Measurements from ENCODE around the gene PDZD8.
"Not testable (repeated sequence)": the region's sequence is repeated elsewhere in the genome, so short reads cannot be mapped to it uniquely, and the experiment has no call there.

Gene PDZD8

DNA sequence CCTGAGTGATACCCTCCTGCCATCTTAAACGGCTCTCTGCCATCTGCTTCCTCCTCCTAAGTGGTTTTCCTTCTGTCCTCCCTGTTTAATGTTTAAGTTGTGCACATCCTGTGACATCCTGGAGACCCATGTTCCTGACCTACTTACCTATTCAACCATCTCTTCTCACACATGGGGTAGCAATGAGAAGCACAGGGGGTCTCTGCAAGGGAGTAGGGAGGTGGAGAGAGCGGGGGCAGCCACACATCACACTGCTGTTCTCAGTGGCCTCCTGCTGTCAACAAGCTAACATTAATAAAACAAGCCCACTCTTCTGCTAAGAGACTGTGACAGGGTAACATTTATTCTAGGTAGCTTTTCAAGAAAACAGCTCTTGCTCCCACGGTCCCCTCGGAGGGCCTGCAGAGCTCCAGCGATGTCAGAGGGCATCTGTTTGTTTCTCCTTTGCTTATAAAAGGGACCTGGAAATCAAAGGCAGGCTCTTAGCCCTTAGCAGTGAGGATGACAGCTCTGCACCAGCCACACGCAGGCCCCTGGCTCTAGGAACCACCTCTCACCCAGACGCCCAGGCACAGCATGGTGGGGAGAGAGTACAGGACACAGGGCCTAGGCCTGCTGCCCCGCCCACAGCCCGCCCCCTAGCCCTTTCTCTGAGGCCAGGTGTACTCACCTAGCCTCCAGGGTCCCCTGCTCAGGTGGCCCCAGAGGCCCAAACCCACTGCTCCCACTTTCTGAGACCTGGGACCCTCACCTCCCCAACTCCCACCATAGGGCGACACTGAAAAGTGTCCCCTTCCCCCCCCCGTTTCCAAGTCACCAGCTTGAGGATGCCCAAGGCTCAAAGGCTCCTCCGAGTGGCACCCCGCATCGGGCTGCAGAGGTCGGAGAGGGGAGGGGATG, 135.3 kb downstream of the PDZD8 start:
- H3K9me2 ChIP-seq (replicated peaks; ENCODE audit: control insufficient read depth, low read length) = no peaks in the 10 kb centered on the region
- no peaks in the 10 kb centered on the region for H3K79me2 ChIP-seq (ENCODE audit: control insufficient read depth, low read length)
- peaks cover 4% of the 10 kb centered on the region for H3K9me3 ChIP-seq (ENCODE audit: control insufficient read depth, insufficient read depth, low read length)
- H4K20me1 ChIP-seq (ENCODE audit: control insufficient read depth, insufficient read depth, low read depth, low read length) = no peaks in the 10 kb centered on the region
- no peaks in the 10 kb centered on the region for H3K36me3 ChIP-seq (ENCODE audit: control insufficient read depth, low read length)
- no peak overlapping the region for H3K27ac ChIP-seq (ENCODE audit: low read depth, low read length)
- H3K4me3 ChIP-seq (ENCODE audit: low read length) = no peak overlapping the region
- no peak overlapping the region for H3K4me2 ChIP-seq (ENCODE audit: low read length)
- no peak for TF ChIP-seq EZH2phosphoT487 (IDR thresholded peaks at IDR 0.05; ENCODE audit: borderline replicate concordance, low read length)
- TF ChIP-seq, protein P1, sequence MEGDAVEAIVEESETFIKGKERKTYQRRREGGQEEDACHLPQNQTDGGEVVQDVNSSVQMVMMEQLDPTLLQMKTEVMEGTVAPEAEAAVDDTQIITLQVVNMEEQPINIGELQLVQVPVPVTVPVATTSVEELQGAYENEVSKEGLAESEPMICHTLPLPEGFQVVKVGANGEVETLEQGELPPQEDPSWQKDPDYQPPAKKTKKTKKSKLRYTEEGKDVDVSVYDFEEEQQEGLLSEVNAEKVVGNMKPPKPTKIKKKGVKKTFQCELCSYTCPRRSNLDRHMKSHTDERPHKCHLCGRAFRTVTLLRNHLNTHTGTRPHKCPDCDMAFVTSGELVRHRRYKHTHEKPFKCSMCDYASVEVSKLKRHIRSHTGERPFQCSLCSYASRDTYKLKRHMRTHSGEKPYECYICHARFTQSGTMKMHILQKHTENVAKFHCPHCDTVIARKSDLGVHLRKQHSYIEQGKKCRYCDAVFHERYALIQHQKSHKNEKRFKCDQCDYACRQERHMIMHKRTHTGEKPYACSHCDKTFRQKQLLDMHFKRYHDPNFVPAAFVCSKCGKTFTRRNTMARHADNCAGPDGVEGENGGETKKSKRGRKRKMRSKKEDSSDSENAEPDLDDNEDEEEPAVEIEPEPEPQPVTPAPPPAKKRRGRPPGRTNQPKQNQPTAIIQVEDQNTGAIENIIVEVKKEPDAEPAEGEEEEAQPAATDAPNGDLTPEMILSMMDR (IDR thresholded peaks at IDR 0.05; ENCODE audit: low read depth, low read length, poor library complexity, severe bottlenecking) = no peak
- H3K27me3 ChIP-seq (ENCODE audit: control insufficient read depth, low read length) = peaks cover 16% of the 10 kb centered on the region
- H3F3A ChIP-seq (ENCODE audit: control insufficient read depth, insufficient read depth) = peaks cover 6% of the 10 kb centered on the region; the same call in 1 of the 2 replicates
- H3K4me1 ChIP-seq (ENCODE audit: control insufficient read depth, low read length) = peaks cover 11% of the 10 kb centered on the region

DNA sequence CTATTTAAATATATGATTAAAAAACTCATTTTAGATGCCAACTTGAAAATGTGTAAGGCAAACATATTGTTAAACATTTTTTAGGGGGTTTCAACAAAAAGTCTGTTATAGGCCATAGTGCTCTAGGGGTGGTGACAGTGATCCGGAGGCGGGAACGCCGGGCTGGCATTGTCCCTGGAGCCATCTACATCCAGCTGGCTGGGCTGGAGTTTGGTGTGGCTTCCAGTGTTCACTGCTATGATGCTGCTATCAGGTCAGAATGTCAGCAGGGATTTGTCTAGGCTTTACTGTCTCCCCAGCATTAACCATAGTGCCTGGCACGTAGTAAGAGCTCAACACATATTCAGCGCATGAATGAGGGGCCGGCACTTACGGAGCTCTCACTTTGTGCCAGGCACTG, 136.2 kb downstream of the PDZD8 start:
- no peak overlapping the region for H3K4me2 ChIP-seq (ENCODE audit: low read length)
- peaks cover 4% of the 10 kb centered on the region for H3K9me3 ChIP-seq (ENCODE audit: control insufficient read depth, insufficient read depth, low read length)
- no peaks in the 10 kb centered on the region for H3K36me3 ChIP-seq (ENCODE audit: control insufficient read depth, low read length)
- no peak overlapping the region for H3K4me3 ChIP-seq (ENCODE audit: low read length)
- H3K27me3 ChIP-seq (ENCODE audit: control insufficient read depth, low read length) = peaks cover 16% of the 10 kb centered on the region
- no peaks in the 10 kb centered on the region for H3K9me2 ChIP-seq (replicated peaks; ENCODE audit: control insufficient read depth, low read length)
- TF ChIP-seq, protein P1 (IDR thresholded peaks at IDR 0.05; ENCODE audit: low read depth, low read length, poor library complexity, severe bottlenecking) = no peak
- TF ChIP-seq EZH2phosphoT487 (IDR thresholded peaks at IDR 0.05; ENCODE audit: borderline replicate concordance, low read length) = no peak
- H3K79me2 ChIP-seq (ENCODE audit: control insufficient read depth, low read length) = no peaks in the 10 kb centered on the region
- H3K4me1 ChIP-seq (ENCODE audit: control insufficient read depth, low read length) = peaks cover 11% of the 10 kb centered on the region
- no peaks in the 10 kb centered on the region for H4K20me1 ChIP-seq (ENCODE audit: control insufficient read depth, insufficient read depth, low read depth, low read length)
- H3F3A ChIP-seq (ENCODE audit: control insufficient read depth, insufficient read depth) = peaks cover 6% of the 10 kb centered on the region; the same call in 1 of the 2 replicates
- no peak overlapping the region for H3K27ac ChIP-seq (ENCODE audit: low read depth, low read length)

DNA sequence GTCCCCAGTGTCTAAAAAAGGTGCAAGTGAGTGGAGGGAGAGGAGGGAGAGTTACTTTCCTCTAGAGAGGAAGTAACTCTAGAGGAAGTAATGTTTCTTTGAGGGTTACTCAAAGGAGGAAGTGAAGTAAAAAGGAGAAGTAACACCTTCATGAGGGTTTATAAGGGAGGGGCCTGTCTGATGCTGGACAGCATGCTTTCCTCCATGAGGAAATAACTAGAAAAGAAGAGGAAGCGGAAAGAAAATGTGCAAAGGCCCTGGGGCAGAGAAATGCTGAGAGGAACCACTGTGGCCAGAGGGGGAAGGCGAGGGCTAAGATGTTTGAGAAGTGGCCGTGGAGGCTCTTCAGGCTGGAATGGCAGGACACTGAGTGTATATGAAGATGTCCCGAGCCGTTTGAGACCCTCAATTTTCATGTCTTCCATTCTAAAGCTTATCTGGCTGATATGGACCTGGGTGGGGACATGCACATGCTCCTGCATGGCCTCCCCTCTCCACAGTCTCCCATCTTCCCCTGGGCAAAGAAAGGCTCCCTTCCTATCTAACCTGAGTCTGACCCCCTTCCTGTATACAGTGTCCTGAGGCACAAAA, 137.7 kb downstream of the PDZD8 start:
- Histone ChIP-seq H3K9me3 (ENCODE audit: control insufficient read depth, insufficient read depth, low read length) (peaks cover 4% of the 10 kb centered on the region), H3K4me1 (ENCODE audit: control insufficient read depth, low read length) (peaks cover 11% of the 10 kb centered on the region), H3K27me3 (ENCODE audit: control insufficient read depth, low read length) (peaks cover 24% of the 10 kb centered on the region), H3K79me2 (ENCODE audit: control insufficient read depth, low read length) (no peaks in the 10 kb centered on the region), H3K9me2 (replicated peaks; ENCODE audit: control insufficient read depth, low read length) (no peaks in the 10 kb centered on the region), H3K4me2 (ENCODE audit: low read length) (no peak overlapping the region), H3F3A (ENCODE audit: control insufficient read depth, insufficient read depth) (peaks cover 6% of the 10 kb centered on the region; the same call in 1 of the 2 replicates), H3K4me3 (ENCODE audit: low read length) (no peak overlapping the region), H3K36me3 (ENCODE audit: control insufficient read depth, low read length) (no peaks in the 10 kb centered on the region), H3K27ac (ENCODE audit: low read depth, low read length) (no peak overlapping the region), H4K20me1 (ENCODE audit: control insufficient read depth, insufficient read depth, low read depth, low read length) (no peaks in the 10 kb centered on the region)
- TF ChIP-seq EZH2phosphoT487 (IDR thresholded peaks at IDR 0.05; ENCODE audit: borderline replicate concordance, low read length) = no peak
- TF ChIP-seq, protein P1 (IDR thresholded peaks at IDR 0.05; ENCODE audit: low read depth, low read length, poor library complexity, severe bottlenecking) = no peak

DNA sequence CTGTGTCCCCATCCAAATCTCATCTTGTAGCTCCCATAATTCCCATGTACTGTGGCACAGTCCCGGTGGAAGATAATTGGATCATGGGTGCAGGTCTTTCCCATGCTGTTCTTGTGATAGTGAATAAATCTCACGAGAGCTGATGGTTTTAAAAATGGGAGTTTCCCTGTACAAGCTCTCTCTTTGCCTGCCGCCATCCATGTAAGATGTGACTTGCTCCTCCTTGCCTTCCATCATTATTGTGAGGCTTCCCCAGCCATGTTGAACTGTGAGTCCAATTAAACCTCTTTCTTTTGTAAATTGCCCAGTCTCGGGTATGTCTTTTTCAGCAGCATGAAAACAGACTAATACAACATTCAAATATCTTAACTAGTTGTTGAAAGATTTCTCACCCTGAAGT, 145.1 kb downstream of the PDZD8 start:
- not testable (repeated sequence) for H3K9me2 ChIP-seq (replicated peaks; ENCODE audit: control insufficient read depth, low read length); H3K36me3 ChIP-seq (ENCODE audit: control insufficient read depth, low read length); H3F3A ChIP-seq (ENCODE audit: control insufficient read depth, insufficient read depth); H3K4me1 ChIP-seq (ENCODE audit: control insufficient read depth, low read length); H3K79me2 ChIP-seq (ENCODE audit: control insufficient read depth, low read length); H3K27ac ChIP-seq (ENCODE audit: low read depth, low read length); H3K4me3 ChIP-seq (ENCODE audit: low read length); H3K9me3 ChIP-seq (ENCODE audit: control insufficient read depth, insufficient read depth, low read length); H4K20me1 ChIP-seq (ENCODE audit: control insufficient read depth, insufficient read depth, low read depth, low read length); H3K4me2 ChIP-seq (ENCODE audit: low read length)
- H3K27me3 ChIP-seq (ENCODE audit: control insufficient read depth, low read length) = peaks cover 24% of the 10 kb centered on the region

Measured in DOHH2 (cell line).